ENCODE data around the gene MAPK1.
"Not testable (repeated sequence)": the region's sequence is repeated elsewhere in the genome, so short reads cannot be mapped to it uniquely, and the experiment has no call there.

MAPK1 gene

GRCh38 chr22:21876486-21877176 lies 9.2 kb upstream of the MAPK1 start:
- H3K4me3 ChIP-seq (ENCODE audit: insufficient read depth, low read length, poor library complexity, severe bottlenecking), result no peak overlapping the region
- no peaks in the 10 kb centered on the region for H3K9me2 ChIP-seq (replicated peaks; ENCODE audit: insufficient read depth, low read length)
- H3K27ac ChIP-seq (ENCODE audit: low read depth, low read length), result no peak overlapping the region
- H3K9me3 ChIP-seq (ENCODE audit: insufficient read depth, low read length), result no peaks in the 10 kb centered on the region
- H3K9ac ChIP-seq (ENCODE audit: low read length), result no peak overlapping the region
- H3K27me3 ChIP-seq (ENCODE audit: low read length), result no peaks in the 10 kb centered on the region
- H4K20me1 ChIP-seq (ENCODE audit: low read depth, low read length), result no peaks in the 10 kb centered on the region
- no peaks in the 10 kb centered on the region for H3F3A ChIP-seq (ENCODE audit: insufficient read depth)
- no peak for TF ChIP-seq CTCF (IDR thresholded peaks at IDR 0.05; ENCODE audit: insufficient read depth, low read length, poor library complexity, severe bottlenecking)
- TF ChIP-seq EZH2phosphoT487 (conservative IDR thresholded peaks at IDR 0.05; ENCODE audit: low read length), result no peak
- no peaks in the 10 kb centered on the region for H3K36me3 ChIP-seq (ENCODE audit: low read length)
- H2AFZ ChIP-seq (ENCODE audit: low read depth, low read length, severe bottlenecking), result no peak overlapping the region
- H3K4me2 ChIP-seq (ENCODE audit: low read depth, low read length, poor library complexity, severe bottlenecking), result no peak overlapping the region
- no peaks in the 10 kb centered on the region for H3K79me2 ChIP-seq (ENCODE audit: insufficient read depth, low read length)

- not testable (repeated sequence) for H3F3A ChIP-seq (ENCODE audit: insufficient read depth); H3K27me3 ChIP-seq (ENCODE audit: low read length); H3K27ac ChIP-seq (ENCODE audit: low read depth, low read length); H3K79me2 ChIP-seq (ENCODE audit: insufficient read depth, low read length); H3K9me3 ChIP-seq (ENCODE audit: insufficient read depth, low read length); H3K36me3 ChIP-seq (ENCODE audit: low read length); H4K20me1 ChIP-seq (ENCODE audit: low read depth, low read length); H3K9ac ChIP-seq (ENCODE audit: low read length); H2AFZ ChIP-seq (ENCODE audit: low read depth, low read length, severe bottlenecking); H3K9me2 ChIP-seq (replicated peaks; ENCODE audit: insufficient read depth, low read length); H3K4me3 ChIP-seq (ENCODE audit: insufficient read depth, low read length, poor library complexity, severe bottlenecking); H3K4me2 ChIP-seq (ENCODE audit: low read depth, low read length, poor library complexity, severe bottlenecking)
These were observed 7.5 kb upstream of the MAPK1 start for GRCh38 chr22:21874953-21875352.

- no peak overlapping the region for H2AFZ ChIP-seq (ENCODE audit: low read depth, low read length, severe bottlenecking)
- TF ChIP-seq EZH2phosphoT487 (conservative IDR thresholded peaks at IDR 0.05; ENCODE audit: low read length) (no peak), CTCF (IDR thresholded peaks at IDR 0.05; ENCODE audit: insufficient read depth, low read length, poor library complexity, severe bottlenecking) (no peak)
- no peak overlapping the region for H3K4me3 ChIP-seq (ENCODE audit: insufficient read depth, low read length, poor library complexity, severe bottlenecking)
- no peak overlapping the region for H3K9ac ChIP-seq (ENCODE audit: low read length)
- H3K9me2 ChIP-seq (replicated peaks; ENCODE audit: insufficient read depth, low read length), result no peaks in the 10 kb centered on the region
- no peaks in the 10 kb centered on the region for H3K9me3 ChIP-seq (ENCODE audit: insufficient read depth, low read length)
- H3K79me2 ChIP-seq (ENCODE audit: insufficient read depth, low read length), result no peaks in the 10 kb centered on the region
- no peaks in the 10 kb centered on the region for H3K27me3 ChIP-seq (ENCODE audit: low read length)
- no peaks in the 10 kb centered on the region for H4K20me1 ChIP-seq (ENCODE audit: low read depth, low read length)
- no peaks in the 10 kb centered on the region for H3F3A ChIP-seq (ENCODE audit: insufficient read depth)
- no peak overlapping the region for H3K27ac ChIP-seq (ENCODE audit: low read depth, low read length)
- no peak overlapping the region for H3K4me2 ChIP-seq (ENCODE audit: low read depth, low read length, poor library complexity, severe bottlenecking)
- H3K36me3 ChIP-seq (ENCODE audit: low read length), result no peaks in the 10 kb centered on the region
These were observed 6.2 kb upstream of the MAPK1 start for GRCh38 chr22:21873619-21874018.

- not testable (repeated sequence) for H3K4me3 ChIP-seq (ENCODE audit: insufficient read depth, low read length, poor library complexity, severe bottlenecking); H3K79me2 ChIP-seq (ENCODE audit: insufficient read depth, low read length); H3F3A ChIP-seq (ENCODE audit: insufficient read depth); H4K20me1 ChIP-seq (ENCODE audit: low read depth, low read length); H3K9me2 ChIP-seq (replicated peaks; ENCODE audit: insufficient read depth, low read length); H3K9ac ChIP-seq (ENCODE audit: low read length); H3K4me2 ChIP-seq (ENCODE audit: low read depth, low read length, poor library complexity, severe bottlenecking); H3K9me3 ChIP-seq (ENCODE audit: insufficient read depth, low read length); H2AFZ ChIP-seq (ENCODE audit: low read depth, low read length, severe bottlenecking); H3K27ac ChIP-seq (ENCODE audit: low read depth, low read length); H3K36me3 ChIP-seq (ENCODE audit: low read length); H3K27me3 ChIP-seq (ENCODE audit: low read length)
These were observed 5.3 kb upstream of the MAPK1 start for GRCh38 chr22:21872741-21873140.
